Fibroblast of villous mesenchyme (primary cell): ENCODE data around the gene GINS1. TPM values are rescaled to one million over a fixed set of nuclear protein-coding genes. Genes with fewer than 3 reads are reported as not detected.

Experiments
- DNase-seq: peaks from one replicate; pipeline ENCODE4 v3.0.0-alpha.2; 2010; ENCODE audit warnings: low read depth
- H3K4me3 ChIP-seq: 2 replicates; pipeline ENCODE4 v1.5.1; 2011; ENCODE audit warnings: low read depth, mild to moderate bottlenecking, low read length
- CTCF ChIP-seq: IDR thresholded peaks from 2 replicates; pipeline ENCODE4 v1.5.1; 2012; ENCODE audit warnings: low read depth, mild to moderate bottlenecking, low read length; ENCODE audit not compliant: insufficient read depth
- total RNA-seq: library from RNA; depleted of rRNA; stranded (reverse); fragments of >200 nt; gene quantifications from 2 replicates; pipeline ENCODE4 v1.2.3, GENCODE V29; 2012

The GINS1 gene
- total RNA-seq, 1 donor: 13.8 TPM

GRCh38 chr20:25477014-25477882, 69.8 kb downstream of the GINS1 start:
- DNase-seq: no peak
- TF ChIP-seq CTCF: no peak
- no peak overlapping the region for H3K4me3 ChIP-seq

GRCh38 chr20:25478889-25479568, 71.6 kb downstream of the GINS1 start:
- TF ChIP-seq CTCF: no peak
- DNase-seq: no peak
- H3K4me3 ChIP-seq: no peak overlapping the region

- H3K4me3 ChIP-seq: no peak overlapping the region
- no peak for TF ChIP-seq CTCF
- no peak for DNase-seq
These were observed 72.2 kb downstream of the GINS1 start for GRCh38 chr20:25479638-25480037.

- DNase-seq: no peak
- no peak overlapping the region for H3K4me3 ChIP-seq
- TF ChIP-seq CTCF: no peak
These were observed 72.7 kb downstream of the GINS1 start for GRCh38 chr20:25480156-25480555.

GRCh38 chr20:25480797-25481196, 73.3 kb downstream of the GINS1 start:
- no peak for TF ChIP-seq CTCF
- H3K4me3 ChIP-seq: no peak overlapping the region
- no peak for DNase-seq

- TF ChIP-seq CTCF: peak; percentile 17
- no peak overlapping the region for H3K4me3 ChIP-seq
- no peak for DNase-seq
These were observed 73.9 kb downstream of the GINS1 start for GRCh38 chr20:25481235-25481917.
